Head of caudate nucleus (tissue), 42 donors: ENCODE results near the gene IQCK.

Experiments used
- DNase-seq, 42 donors: peaks; one replicate each; pipeline versions ENCODE4 v3.0.0 to v3.0.0-alpha.2; 2020 to 2021; ENCODE audit warnings: mixed read lengths in 7 of 42
- intact Hi-C: fragments of 100-400 bp; cut with DNase I; formaldehyde crosslinking; loops from one replicate; pipeline ENCODE4 v1.15.0; 2022

The IQCK gene

DNA sequence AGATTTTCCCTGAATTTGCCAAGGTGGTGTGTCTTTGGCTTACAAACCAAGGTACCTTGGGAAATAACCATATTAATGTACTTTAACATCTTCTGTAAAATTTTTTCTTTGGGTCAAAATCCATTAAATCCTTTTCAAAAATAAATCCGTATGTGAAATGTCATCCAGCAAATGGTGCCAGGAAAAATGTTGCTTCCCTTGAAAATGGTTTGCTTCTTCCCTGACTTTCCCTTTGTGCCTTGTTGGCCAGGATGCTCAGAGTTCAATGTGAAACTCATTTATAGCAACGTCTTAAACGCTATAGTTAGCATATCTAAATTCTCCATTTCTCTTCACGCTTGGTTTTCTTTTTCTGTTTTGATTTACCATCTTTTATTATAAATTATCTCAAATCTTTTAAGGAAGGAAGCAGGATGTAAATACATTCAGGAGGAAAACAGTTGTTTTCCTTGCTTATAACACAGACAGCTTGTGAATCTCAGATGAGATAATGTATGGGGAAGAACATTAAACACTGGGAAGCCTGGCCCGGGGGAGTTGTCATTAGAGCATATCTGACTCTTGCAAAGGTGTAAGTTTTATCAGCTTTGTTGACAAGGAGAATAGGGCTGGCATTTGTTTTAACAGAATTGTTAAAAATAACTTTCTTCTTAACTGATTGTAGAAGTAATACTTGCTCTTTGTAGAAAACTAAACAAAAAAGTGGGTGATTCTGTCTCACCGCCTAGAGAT lies 124.5 kb downstream of the IQCK start:
- DNase-seq = no peak
- intact Hi-C loops = no loop called here

- no peak for DNase-seq
- intact Hi-C loops = no loop called here
These were observed 125.3 kb downstream of the IQCK start for GRCh38 chr16:19843371-19843770.

DNA sequence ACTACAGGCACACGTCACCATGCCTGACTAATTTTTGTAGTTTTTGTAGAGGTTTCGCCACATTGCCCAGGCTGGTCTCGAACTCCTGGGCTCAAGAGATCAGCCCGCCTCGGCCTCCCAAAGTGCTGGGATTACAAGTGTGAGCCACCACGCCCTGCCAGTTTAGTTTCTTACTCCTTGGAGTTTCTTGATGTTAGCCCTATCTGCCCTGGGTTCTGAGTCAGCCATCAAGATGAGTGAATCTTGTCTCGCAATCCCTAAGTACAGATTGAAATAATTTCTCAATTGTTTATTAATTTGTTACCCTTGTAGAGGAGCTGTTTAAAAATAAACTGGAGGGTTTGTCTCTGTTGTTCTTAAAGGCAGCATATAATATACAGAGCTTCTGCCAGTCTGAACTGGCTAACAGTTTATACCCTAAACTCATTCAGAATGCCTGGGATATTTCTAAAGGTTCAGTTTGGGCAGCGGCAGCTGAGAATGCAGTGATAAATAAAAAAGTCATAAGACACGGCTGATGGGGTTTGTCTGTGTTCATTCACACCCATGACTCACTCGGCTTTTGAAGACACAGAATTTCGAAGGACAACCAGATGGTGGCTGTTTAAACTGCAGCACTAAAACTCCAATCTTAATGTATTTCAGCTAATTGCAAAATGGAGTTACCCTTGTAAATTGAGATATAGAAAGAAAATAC lies 127.0 kb downstream of the IQCK start:
- DNase-seq = no peak
- intact Hi-C loops = no loop called here

- no peak for DNase-seq
- intact Hi-C loops = no loop called here
These were observed 128.4 kb downstream of the IQCK start for GRCh38 chr16:19846436-19846835.

DNA sequence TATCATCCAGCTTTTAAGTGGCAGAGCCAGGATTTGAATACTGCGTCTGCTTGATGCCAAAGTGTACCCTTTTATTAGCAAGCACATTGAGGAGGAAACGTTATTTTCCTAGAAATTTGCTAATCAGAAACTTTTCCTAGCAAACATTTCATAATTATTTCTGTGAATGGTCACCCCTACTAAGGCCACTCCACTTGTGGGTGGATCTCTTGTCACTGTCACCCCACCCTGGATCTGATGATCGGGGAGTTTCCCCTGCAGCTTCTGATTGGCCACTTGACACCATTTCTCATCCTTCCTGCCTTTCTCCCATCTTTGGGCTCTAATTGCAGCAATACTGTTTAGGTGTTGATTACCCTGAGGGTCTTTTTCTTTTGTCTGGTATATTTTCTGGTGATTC lies 130.7 kb downstream of the IQCK start:
- intact Hi-C loops = no loop called here
- no peak for DNase-seq

DNA sequence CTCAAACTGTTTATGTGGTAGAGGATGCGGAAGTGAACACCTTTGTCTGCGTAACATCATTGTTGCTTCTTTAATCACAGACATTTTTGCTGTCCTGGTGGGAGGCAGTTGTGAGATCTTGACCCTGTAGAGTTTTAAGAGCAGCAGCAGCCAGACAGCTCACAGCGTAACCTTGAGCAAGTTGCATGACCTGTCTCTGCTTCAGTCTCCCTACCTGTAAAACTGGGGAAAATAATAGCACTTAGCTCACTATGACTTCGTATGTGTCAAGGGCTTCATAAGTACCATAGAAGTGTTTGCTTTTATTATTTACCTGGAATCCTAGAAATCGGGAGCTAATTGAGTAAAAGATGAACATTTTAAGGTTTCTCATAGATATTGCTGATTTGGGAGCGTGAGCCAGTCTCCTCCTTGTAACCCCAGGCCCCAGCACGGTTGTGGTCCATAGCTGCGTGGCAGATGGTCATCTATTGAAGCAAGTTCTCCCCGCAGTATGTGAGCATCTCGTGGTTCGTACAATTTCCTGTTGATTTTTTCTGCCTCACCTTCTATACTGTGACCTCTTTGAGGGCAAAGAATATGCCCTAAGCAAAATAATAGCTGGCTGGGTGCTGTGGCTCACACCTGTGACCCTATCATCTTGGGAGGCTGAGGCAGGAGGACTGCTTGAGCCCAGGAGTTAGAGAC lies 132.2 kb downstream of the IQCK start:
- intact Hi-C loops = no loop called here
- DNase-seq = peak in 1 of 42 donors; percentile 22

DNA sequence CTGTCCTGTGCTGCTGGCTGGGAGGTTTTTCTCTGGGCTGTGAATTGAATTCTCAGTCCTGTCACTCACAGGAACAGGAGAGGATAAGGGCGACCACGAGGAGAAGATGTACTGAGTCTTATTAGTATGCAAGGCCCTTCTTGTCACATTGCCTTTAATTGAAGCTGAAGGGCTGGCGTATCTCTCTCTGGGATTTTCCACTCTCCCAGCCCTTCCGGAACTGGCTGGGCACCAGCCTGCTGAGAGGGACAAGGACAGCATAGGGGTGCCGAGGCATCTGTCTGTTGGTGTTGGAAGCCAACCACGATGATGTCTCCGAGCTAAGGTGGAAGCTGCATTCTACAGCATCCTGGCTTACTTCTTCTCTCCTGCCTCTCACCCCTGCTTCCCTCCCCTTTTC lies 133.4 kb downstream of the IQCK start:
- peak in 36 of 42 donors; percentile 42 to 93 (median 74) for DNase-seq
- intact Hi-C loops = no loop called here

DNA sequence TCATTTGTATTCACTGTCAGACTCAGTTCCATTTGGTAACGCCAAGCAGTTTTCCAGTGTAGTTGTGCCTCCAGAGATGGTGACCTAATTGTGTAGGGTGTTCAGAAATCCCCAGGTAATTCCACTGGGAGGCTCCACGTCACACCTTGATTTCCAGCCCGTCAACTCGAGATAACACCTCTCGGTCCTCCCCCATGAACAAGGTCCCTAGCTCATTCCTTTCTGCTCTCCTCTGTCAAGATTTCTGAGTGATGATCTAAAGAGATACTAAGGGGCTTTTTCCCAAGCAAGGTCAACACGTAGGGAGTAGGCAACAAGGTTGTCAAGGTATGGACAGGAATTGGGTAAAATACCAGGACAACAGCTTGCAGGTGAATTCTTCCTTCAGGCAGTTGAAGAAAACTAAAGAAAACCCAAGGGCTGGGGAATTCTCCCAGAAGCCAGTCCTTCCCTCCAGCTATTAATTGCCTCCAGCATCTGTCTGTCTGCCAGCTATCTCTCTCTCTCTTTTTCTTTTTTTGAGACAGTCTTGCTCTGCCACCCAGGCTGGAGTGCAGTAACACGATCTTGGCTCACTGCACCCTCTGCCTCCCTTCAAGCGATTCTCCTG lies 135.2 kb downstream of the IQCK start:
- intact Hi-C loops = no loop called here
- peak in 3 of 42 donors; percentile 26 to 48 (median 30) for DNase-seq

GRCh38 chr16:19853742-19854542 lies 135.9 kb downstream of the IQCK start:
- intact Hi-C loops = no loop called here
- peak in 6 of 42 donors; percentile 30 to 74 (median 53) for DNase-seq

DNA sequence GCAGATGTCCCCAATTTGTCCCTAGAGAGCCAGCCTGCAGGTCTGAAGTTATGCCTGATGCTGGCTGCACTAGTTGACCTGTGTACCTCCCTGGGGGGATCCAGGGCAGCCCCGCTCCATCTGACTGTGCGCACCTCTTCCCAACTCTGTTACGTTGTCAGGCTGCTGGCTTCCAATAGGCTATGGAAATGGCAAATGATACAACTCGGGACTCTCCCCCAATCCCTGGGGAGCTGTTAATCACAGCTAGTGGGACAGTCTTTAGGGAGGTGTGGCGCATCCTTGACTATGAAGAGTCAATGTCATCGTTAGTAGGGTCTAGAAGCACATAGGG lies 136.4 kb downstream of the IQCK start:
- peak in 1 of 42 donors; percentile 39 for DNase-seq
- intact Hi-C loops = no loop called here

DNA sequence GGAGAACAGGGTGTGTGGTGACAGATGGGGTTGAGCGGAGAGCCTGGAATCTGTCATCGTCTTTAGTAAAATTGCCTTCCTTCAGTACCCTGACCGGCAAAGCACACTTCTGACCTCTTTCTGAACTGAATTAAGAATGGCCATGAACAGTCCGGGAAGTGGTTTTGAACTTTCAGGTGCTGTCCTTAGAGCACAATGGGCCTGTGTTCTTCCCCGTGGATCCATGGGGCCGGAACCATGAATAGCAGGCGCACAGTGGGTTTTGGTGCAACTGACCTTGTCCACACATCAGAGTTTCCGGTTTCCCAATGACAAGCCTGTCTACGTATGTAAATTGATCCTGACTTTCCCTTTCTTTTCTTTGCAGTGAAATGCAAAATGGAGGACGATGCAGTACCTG lies 138.0 kb downstream of the IQCK start:
- intact Hi-C loops = no loop called here
- DNase-seq = peak in 3 of 42 donors; percentile 34 to 66 (median 53)

- DNase-seq = peak in 6 of 42 donors; percentile 9 to 54 (median 30)
- intact Hi-C loops = no loop called here
These were observed 139.7 kb downstream of the IQCK start for GRCh38 chr16:19857593-19858339.

- intact Hi-C loops = no loop called here
- peak in 4 of 42 donors; percentile 17 to 70 (median 42) for DNase-seq
These were observed 140.4 kb downstream of the IQCK start for GRCh38 chr16:19858340-19859018.

DNA sequence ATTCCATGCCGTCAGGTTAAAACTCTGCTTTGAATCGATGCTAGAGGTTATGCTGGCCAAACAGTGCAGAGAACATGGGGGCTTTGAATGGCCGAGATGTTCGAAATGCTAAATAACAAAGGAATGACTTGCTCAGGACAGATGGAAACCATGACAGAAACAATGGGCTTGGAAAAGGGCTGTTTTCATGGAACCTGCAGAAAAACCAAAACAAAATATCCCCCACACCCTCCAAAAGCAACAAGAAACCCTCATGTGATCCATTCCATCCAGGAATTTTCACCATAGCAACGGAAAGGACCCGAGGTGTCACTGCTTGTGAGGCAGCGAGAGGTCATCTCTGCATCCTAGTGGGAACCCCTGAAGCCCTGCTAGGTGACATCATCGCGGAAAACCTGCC lies 141.1 kb downstream of the IQCK start:
- peak in 1 of 42 donors; percentile 8 for DNase-seq
- intact Hi-C loops = no loop called here

DNA sequence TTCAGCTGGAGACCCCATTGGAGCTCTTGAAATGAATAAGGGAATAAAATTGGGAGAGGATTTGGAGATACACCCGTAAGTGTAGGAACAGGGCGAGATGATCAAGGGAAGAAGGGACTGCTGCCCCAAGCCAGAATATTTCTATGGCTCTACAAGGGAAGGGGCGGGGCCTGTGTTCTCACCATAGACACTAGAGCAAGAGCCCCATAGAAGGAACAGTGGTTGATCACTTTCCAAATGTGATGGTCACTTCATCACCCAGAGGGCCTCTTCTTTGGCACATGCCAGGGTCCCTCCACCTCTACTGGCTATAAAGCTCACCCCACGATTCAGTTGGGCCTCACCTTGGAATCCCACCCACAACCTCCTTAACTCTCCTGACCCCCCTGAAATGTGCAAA lies 141.5 kb downstream of the IQCK start:
- peak in 12 of 42 donors; percentile 30 to 82 (median 59) for DNase-seq
- intact Hi-C loops = no loop called here

DNA sequence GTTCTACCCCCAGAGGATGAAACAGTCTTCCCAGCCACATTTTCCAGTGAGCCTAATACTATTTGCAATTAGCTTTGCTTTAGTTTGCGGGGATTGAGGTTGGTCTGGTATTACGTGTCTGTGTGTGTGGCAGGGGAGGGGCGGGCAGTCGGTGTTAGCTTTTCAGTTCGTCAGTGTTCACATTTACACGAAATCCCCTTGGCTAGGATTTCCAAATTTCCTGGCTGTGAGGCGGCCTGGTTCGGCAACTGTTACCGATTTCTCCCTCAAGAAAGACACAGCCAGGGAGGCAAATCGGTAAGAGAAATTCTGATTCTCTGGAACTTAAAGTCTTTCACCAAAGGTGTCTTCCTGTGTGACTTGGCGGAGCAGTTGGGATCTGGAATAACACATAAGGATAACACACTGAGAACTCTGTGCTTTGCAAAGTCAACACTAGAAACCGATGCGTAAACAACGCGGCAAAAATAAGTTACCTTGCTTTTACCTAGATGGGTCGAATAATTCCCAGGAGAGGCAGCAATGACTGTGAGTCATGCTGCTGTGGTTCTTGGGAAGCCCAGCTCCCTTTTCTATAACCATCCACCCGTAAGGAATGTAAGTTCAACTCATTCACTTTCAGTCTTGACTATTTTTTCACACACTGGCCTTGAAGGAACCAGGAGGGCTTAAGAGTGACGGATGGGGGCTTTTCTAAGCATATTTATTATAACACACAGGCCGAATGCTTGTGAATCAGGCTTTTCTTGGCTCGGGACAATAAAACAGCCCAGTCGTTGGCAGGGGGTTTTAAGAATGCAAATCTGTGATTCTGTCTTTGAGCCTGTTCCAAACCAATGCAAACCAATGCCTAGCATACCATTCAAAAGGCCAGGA lies 142.3 kb downstream of the IQCK start:
- DNase-seq = peak in 6 of 42 donors; percentile 9 to 61 (median 22)
- intact Hi-C loops = no loop called here

- peak in 1 of 42 donors; percentile 13 for DNase-seq
- intact Hi-C loops = no loop called here
These were observed 143.1 kb downstream of the IQCK start for GRCh38 chr16:19861133-19861532.
